HEK293 (cell line): ENCODE measurements around the gene BCKDHA.

ENCODE experiments used
- BCL11A ChIP-seq: fragments of 450-650 bp; formaldehyde crosslinking; IDR thresholded peaks from 2 replicates; pipeline ENCODE4 v1.5.1; 2016; ENCODE audit warnings: low read depth, missing biosample characterization, missing genetic modification characterization
- GLI4 ChIP-seq: fragments of 450-650 bp; formaldehyde crosslinking; IDR thresholded peaks from 2 replicates; pipeline ENCODE4 v1.5.1; 2016; ENCODE audit warnings: missing biosample characterization, missing genetic modification characterization
- SP7 ChIP-seq: fragments of 450-650 bp; formaldehyde crosslinking; IDR thresholded peaks from 2 replicates; pipeline ENCODE4 v1.5.1; 2016; ENCODE audit warnings: missing biosample characterization, missing genetic modification characterization
- YY1 ChIP-seq: fragments of 450-650 bp; formaldehyde crosslinking; IDR thresholded peaks from 2 replicates; pipeline ENCODE4 v1.5.1; 2018; ENCODE audit warnings: missing biosample characterization, missing genetic modification characterization
- ZBTB1 ChIP-seq: fragments of 450-650 bp; formaldehyde crosslinking; IDR thresholded peaks from 2 replicates; pipeline ENCODE4 v1.5.1; 2016; ENCODE audit warnings: missing biosample characterization, missing genetic modification characterization
- ZBTB10 ChIP-seq: fragments of 450-650 bp; formaldehyde crosslinking; IDR thresholded peaks from 2 replicates; pipeline ENCODE4 v1.5.1; 2016; ENCODE audit warnings: missing biosample characterization, missing genetic modification characterization
- ZBTB48 ChIP-seq: fragments of 450-650 bp; formaldehyde crosslinking; IDR thresholded peaks from 2 replicates; pipeline ENCODE4 v1.5.1; 2016; ENCODE audit warnings: missing biosample characterization, missing genetic modification characterization
- ZBTB8A ChIP-seq: fragments of 450-650 bp; formaldehyde crosslinking; IDR thresholded peaks from 2 replicates; pipeline ENCODE4 v1.5.1; 2016; ENCODE audit warnings: missing biosample characterization, missing genetic modification characterization
- ZEB2 ChIP-seq: fragments of 450-650 bp; formaldehyde crosslinking; IDR thresholded peaks from 2 replicates; pipeline ENCODE4 v1.5.1; 2016; ENCODE audit warnings: missing biosample characterization, missing genetic modification characterization
- ZFP3 ChIP-seq: fragments of 450-650 bp; formaldehyde crosslinking; IDR thresholded peaks from 2 replicates; pipeline ENCODE4 v1.5.1; 2016; ENCODE audit warnings: low read depth, missing biosample characterization, missing genetic modification characterization
- ZNF132 ChIP-seq: fragments of 450-650 bp; formaldehyde crosslinking; IDR thresholded peaks from 2 replicates; pipeline ENCODE4 v1.5.1; 2017; ENCODE audit warnings: missing biosample characterization, missing genetic modification characterization, borderline replicate concordance
- ZNF214 ChIP-seq: fragments of 450-650 bp; formaldehyde crosslinking; IDR thresholded peaks from 2 replicates; pipeline ENCODE4 v1.5.1; 2017; ENCODE audit warnings: missing biosample characterization, mild to moderate bottlenecking, missing genetic modification characterization, borderline replicate concordance
- ZNF239 ChIP-seq: fragments of 450-650 bp; formaldehyde crosslinking; IDR thresholded peaks from 2 replicates; pipeline ENCODE4 v1.5.1; 2016; ENCODE audit warnings: missing biosample characterization, missing genetic modification characterization
- ZNF248 ChIP-seq: fragments of 450-650 bp; formaldehyde crosslinking; IDR thresholded peaks from 2 replicates; pipeline ENCODE4 v1.5.1; 2017; ENCODE audit warnings: missing biosample characterization, missing genetic modification characterization
- ZNF274 ChIP-seq, 2 experiments: fragments of 200-500 bp in 1 of 2; fragments of 450-650 bp in 1 of 2; sonication (Bioruptor generic) in 1 of 2; formaldehyde crosslinking in 1 of 2; IDR thresholded peaks; 2 replicates each; pipeline versions ENCODE4 v1.5.1 to v1.6.1; 2014 to 2016; ENCODE audit warnings: borderline replicate concordance in 1 of 2, inconsistent platforms in 1 of 2, low read length in 1 of 2, missing biosample characterization in 1 of 2, missing genetic modification characterization in 1 of 2
- ZNF362 ChIP-seq: fragments of 450-650 bp; formaldehyde crosslinking; IDR thresholded peaks from 2 replicates; pipeline ENCODE4 v1.5.1; 2016; ENCODE audit warnings: missing biosample characterization, missing genetic modification characterization
- ZNF433 ChIP-seq: fragments of 450-650 bp; formaldehyde crosslinking; IDR thresholded peaks from 2 replicates; pipeline ENCODE4 v1.5.1; 2016; ENCODE audit warnings: missing biosample characterization, missing genetic modification characterization, low read depth
- ZNF501 ChIP-seq: fragments of 450-650 bp; formaldehyde crosslinking; IDR thresholded peaks from 2 replicates; pipeline ENCODE4 v1.5.1; 2016; ENCODE audit warnings: missing biosample characterization, missing genetic modification characterization
- ZNF530 ChIP-seq: fragments of 450-650 bp; formaldehyde crosslinking; IDR thresholded peaks from 2 replicates; pipeline ENCODE4 v1.5.1; 2016; ENCODE audit warnings: low read depth, missing biosample characterization, missing genetic modification characterization
- ZNF585B ChIP-seq: fragments of 450-650 bp; formaldehyde crosslinking; IDR thresholded peaks from 2 replicates; pipeline ENCODE4 v1.5.1; 2016; ENCODE audit warnings: missing biosample characterization, missing genetic modification characterization
- ZNF600 ChIP-seq: fragments of 450-650 bp; formaldehyde crosslinking; IDR thresholded peaks from 2 replicates; pipeline ENCODE4 v1.5.1; 2016; ENCODE audit warnings: missing biosample characterization, missing genetic modification characterization
- ZNF629 ChIP-seq: fragments of 450-650 bp; formaldehyde crosslinking; IDR thresholded peaks from 2 replicates; pipeline ENCODE4 v1.5.1; 2017; ENCODE audit warnings: missing biosample characterization, missing genetic modification characterization
- ZNF658 ChIP-seq: fragments of 450-650 bp; formaldehyde crosslinking; IDR thresholded peaks from 2 replicates; pipeline ENCODE4; 2016; ENCODE audit warnings: missing biosample characterization, missing genetic modification characterization
- ZNF660 ChIP-seq: fragments of 450-650 bp; IDR thresholded peaks from 2 replicates; pipeline ENCODE4 v1.5.1; 2018; ENCODE audit warnings: missing biosample characterization, mild to moderate bottlenecking, missing genetic modification characterization
- ZNF747 ChIP-seq: fragments of 450-650 bp; formaldehyde crosslinking; IDR thresholded peaks from 2 replicates; pipeline ENCODE4 v1.5.1; 2016; ENCODE audit warnings: missing biosample characterization, missing genetic modification characterization
- ZNF768 ChIP-seq: fragments of 450-650 bp; formaldehyde crosslinking; IDR thresholded peaks from 2 replicates; pipeline ENCODE4 v1.5.1; 2018; ENCODE audit warnings: missing biosample characterization, mild to moderate bottlenecking, missing genetic modification characterization
- TF ChIP-seq, protein P1 (sequence below): fragments of 450-650 bp; formaldehyde crosslinking; IDR thresholded peaks from 2 replicates; pipeline ENCODE4 v1.5.1; 2017; ENCODE audit warnings: missing biosample characterization, missing genetic modification characterization
- TF ChIP-seq, protein P2 (sequence below): fragments of 450-650 bp; formaldehyde crosslinking; IDR thresholded peaks from 2 replicates; pipeline ENCODE4 v1.5.1; 2016; ENCODE audit warnings: missing biosample characterization, missing genetic modification characterization
- TF ChIP-seq, protein P3 (sequence below): fragments of 450-650 bp; formaldehyde crosslinking; IDR thresholded peaks from 2 replicates; pipeline ENCODE4 v1.5.1; 2016; ENCODE audit warnings: missing biosample characterization, missing genetic modification characterization

BCKDHA gene

GRCh38 chr19:41352609-41353465 lies 44.8 kb upstream of the BCKDHA start (continued):
- TF ChIP-seq, protein P1, sequence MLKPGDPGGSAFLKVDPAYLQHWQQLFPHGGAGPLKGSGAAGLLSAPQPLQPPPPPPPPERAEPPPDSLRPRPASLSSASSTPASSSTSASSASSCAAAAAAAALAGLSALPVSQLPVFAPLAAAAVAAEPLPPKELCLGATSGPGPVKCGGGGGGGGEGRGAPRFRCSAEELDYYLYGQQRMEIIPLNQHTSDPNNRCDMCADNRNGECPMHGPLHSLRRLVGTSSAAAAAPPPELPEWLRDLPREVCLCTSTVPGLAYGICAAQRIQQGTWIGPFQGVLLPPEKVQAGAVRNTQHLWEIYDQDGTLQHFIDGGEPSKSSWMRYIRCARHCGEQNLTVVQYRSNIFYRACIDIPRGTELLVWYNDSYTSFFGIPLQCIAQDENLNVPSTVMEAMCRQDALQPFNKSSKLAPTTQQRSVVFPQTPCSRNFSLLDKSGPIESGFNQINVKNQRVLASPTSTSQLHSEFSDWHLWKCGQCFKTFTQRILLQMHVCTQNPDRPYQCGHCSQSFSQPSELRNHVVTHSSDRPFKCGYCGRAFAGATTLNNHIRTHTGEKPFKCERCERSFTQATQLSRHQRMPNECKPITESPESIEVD (tag by site-specific recombination) = no peak
- no peak for TF ChIP-seq ZNF768 (tag by site-specific recombination)
- TF ChIP-seq ZNF362 (tag by site-specific recombination) = no peak
- peak; percentile 77 for TF ChIP-seq ZBTB10
- no peak for TF ChIP-seq ZFP3 (tag by site-specific recombination)
- TF ChIP-seq ZEB2 = peak; percentile 72
- peak; percentile 52; the same call in 1 of the 2 replicates for TF ChIP-seq ZNF600 (tag by site-specific recombination)
- no peak for TF ChIP-seq ZNF248 (tag by site-specific recombination)
- TF ChIP-seq, protein P2, sequence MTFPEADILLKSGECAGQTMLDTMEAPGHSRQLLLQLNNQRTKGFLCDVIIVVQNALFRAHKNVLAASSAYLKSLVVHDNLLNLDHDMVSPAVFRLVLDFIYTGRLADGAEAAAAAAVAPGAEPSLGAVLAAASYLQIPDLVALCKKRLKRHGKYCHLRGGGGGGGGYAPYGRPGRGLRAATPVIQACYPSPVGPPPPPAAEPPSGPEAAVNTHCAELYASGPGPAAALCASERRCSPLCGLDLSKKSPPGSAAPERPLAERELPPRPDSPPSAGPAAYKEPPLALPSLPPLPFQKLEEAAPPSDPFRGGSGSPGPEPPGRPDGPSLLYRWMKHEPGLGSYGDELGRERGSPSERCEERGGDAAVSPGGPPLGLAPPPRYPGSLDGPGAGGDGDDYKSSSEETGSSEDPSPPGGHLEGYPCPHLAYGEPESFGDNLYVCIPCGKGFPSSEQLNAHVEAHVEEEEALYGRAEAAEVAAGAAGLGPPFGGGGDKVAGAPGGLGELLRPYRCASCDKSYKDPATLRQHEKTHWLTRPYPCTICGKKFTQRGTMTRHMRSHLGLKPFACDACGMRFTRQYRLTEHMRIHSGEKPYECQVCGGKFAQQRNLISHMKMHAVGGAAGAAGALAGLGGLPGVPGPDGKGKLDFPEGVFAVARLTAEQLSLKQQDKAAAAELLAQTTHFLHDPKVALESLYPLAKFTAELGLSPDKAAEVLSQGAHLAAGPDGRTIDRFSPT = peak; percentile 79; the same call in 1 of the 2 replicates
- TF ChIP-seq ZNF530 = no peak
- no peak for TF ChIP-seq ZNF433 (tag by site-specific recombination)
- no peak for TF ChIP-seq GLI4 (tag by site-specific recombination)
- no peak for TF ChIP-seq ZNF132
- no peak for TF ChIP-seq ZBTB1
- TF ChIP-seq ZNF214 = no peak
- TF ChIP-seq ZNF660 (tag by site-specific recombination) = no peak
- TF ChIP-seq BCL11A (tag by site-specific recombination) = peak; percentile 28; the same call in 1 of the 2 replicates
- TF ChIP-seq, protein P3, sequence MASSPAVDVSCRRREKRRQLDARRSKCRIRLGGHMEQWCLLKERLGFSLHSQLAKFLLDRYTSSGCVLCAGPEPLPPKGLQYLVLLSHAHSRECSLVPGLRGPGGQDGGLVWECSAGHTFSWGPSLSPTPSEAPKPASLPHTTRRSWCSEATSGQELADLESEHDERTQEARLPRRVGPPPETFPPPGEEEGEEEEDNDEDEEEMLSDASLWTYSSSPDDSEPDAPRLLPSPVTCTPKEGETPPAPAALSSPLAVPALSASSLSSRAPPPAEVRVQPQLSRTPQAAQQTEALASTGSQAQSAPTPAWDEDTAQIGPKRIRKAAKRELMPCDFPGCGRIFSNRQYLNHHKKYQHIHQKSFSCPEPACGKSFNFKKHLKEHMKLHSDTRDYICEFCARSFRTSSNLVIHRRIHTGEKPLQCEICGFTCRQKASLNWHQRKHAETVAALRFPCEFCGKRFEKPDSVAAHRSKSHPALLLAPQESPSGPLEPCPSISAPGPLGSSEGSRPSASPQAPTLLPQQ (tag by site-specific recombination) = 0 out of 2 replicates have a peak, but pooled peaks have one; percentile 60
- no peak; the same call in none of the 2 replicates for TF ChIP-seq SP7 (tag by site-specific recombination)
- no peak for TF ChIP-seq ZNF585B (tag by site-specific recombination)
- TF ChIP-seq ZNF274 (IDR thresholded peaks at IDR 0.05; ENCODE audit: low read length) = no peak
- no peak for TF ChIP-seq ZNF274 (tag by site-specific recombination; IDR thresholded peaks at IDR 0.05; ENCODE audit: borderline replicate concordance)
- no peak for TF ChIP-seq YY1 (tag by site-specific recombination)
- TF ChIP-seq ZNF629 (tag by site-specific recombination) = no peak
- no peak for TF ChIP-seq ZNF239 (tag by site-specific recombination)
- TF ChIP-seq ZNF658 (tag by site-specific recombination) = no peak
- no peak for TF ChIP-seq ZNF747 (tag by site-specific recombination)
- 0 out of 2 replicates have a peak, but pooled peaks have one; percentile 22 for TF ChIP-seq ZBTB8A (tag by site-specific recombination)
- peak; percentile 52 for TF ChIP-seq ZBTB48
- peak; percentile 62 for TF ChIP-seq ZNF501 (tag by site-specific recombination)
